ENCODE results near the gene C10orf88.
"Not testable (repeated sequence)": the region's sequence is repeated elsewhere in the genome, so short reads cannot be mapped to it uniquely, and the experiment has no call there.

The C10orf88 gene

DNA sequence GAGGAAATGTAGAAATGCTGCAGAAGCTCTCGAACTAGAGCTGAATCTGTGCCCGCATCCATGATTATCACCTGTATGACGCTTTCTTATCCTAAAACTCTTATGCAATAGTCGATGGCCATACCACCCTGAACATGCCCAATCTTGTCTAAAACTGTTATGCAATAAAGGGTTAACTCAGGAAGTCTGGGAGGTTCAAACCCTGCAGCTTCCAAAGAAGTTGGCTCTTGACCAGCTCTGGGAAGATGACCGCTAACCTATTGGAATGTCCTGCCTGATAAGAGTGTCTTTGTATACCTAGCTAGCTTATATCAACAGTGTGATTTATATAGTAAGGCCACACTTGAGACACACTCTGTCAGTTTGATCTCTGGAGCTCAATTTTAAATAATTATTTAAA is 3.4 kb upstream of the C10orf88 start:
- no peak for DNase-seq

DNA sequence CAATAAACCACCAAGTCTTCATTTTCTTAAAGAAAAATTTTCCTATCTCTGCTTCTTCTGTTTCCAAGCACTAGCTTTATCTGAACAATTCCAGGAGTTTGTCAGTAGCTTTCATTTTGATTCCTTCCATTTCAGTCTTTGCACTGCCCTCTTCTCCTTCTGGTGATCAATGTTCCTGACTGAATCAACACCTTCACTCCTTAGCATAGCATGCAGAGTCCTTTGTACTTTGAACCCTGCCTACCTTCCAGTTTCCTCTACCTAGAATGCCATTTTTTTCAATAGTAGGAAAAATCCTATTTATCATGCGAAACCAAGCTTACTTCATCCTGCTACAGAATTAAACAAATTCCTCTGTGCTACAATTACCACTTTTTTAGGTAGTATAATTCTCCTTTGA is 1.9 kb upstream of the C10orf88 start:
- DNase-seq: no peak

DNA sequence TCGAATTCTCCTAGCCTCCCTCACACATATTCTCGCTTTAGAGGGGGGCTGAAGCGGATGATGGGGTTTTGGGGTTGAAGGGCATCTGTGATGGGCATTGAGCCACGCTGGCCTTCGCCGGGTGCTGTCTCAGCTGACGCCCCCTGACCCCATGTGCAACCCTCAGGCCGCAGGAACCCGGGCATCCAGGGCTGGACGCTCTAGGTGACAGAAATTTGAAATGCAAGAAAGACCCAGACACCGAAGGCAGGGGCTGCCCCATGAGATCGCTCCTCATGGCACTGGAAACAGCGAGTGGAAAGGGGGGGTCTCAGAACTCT is 664 bp upstream of the C10orf88 start:
- DNase-seq: no peak

DNA sequence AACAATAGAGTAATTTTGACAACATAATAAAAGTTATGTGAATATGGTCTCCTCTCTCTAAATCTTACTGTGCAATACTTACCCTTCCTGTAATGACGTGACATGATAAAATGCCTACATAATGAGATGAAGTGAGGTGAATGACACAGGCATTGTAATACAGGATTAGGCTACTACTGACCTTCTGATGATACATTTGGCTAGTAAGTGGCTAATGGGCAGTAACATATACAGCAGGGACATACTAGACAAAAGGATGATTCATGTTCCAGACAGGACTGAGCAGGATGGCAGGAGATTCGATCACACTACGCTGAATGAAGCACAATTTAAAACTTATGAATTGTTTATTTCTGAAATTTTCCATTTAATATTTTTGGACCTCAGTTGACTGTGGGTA is 4.7 kb downstream of the C10orf88 start:
- DNase-seq: no peak

DNA sequence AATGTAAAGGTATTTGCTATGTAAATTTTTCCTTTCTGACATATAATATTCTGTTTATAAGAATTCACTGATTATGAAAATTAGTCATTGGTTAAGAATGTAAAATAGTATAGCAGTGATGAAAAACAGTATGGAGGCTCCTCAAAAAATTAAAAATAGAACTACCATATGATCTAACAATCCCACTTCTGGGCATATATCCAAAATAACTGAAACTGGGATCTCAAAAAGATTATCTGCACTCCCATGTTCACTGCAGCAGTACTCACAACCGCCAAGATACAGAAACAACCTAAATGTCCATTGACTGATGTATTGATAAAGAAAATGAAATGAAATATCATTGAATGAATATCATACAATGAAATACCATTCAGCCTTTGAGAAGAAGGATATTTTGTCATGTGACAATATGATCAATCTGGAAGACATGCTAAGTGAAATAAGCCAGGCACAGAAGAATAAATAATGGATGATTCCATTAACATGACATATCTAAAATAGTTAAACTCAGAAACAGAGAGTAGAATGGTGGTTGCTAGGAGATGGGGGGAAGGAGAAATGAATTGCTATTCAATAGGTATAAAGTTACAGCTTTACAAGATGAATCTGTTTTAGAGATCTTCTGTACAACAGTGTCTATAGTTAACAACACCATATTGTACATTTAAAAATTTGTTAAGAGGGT is 14.0 kb downstream of the C10orf88 start:
- no peak for DNase-seq

DNA sequence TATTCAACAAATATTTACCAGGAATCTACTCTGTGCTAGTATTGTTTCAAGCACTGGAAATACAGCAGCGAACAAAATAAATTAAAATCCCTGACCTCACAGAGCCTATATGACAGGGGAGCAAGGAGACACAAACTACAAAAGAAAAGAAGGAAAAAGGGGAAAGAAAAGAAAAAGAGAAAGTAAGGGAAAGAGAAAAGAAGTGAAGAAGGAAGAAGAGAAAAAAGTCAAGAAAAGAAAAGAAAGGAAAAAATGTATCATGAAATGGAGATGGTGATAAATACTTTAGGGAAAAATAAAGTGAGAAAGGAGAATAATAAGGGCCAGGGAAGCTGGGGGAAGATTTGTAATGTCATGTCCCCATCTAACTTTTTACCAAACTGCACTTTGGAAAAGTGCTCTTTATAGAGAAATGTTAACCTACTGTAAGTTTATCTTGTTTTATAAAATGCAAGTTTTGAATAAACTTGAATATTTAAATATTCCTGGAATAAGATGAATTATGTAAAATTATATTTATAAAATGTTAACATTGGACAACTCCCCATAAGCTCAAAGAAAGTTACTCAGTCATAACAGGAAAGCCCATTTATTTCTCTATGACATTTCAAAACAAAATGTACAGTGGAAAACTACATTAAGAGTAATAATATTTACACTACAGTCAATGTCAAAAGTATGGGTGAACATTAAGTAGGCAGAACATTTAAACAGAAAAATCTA is 14.7 kb downstream of the C10orf88 start:
- DNase-seq: no peak

DNA sequence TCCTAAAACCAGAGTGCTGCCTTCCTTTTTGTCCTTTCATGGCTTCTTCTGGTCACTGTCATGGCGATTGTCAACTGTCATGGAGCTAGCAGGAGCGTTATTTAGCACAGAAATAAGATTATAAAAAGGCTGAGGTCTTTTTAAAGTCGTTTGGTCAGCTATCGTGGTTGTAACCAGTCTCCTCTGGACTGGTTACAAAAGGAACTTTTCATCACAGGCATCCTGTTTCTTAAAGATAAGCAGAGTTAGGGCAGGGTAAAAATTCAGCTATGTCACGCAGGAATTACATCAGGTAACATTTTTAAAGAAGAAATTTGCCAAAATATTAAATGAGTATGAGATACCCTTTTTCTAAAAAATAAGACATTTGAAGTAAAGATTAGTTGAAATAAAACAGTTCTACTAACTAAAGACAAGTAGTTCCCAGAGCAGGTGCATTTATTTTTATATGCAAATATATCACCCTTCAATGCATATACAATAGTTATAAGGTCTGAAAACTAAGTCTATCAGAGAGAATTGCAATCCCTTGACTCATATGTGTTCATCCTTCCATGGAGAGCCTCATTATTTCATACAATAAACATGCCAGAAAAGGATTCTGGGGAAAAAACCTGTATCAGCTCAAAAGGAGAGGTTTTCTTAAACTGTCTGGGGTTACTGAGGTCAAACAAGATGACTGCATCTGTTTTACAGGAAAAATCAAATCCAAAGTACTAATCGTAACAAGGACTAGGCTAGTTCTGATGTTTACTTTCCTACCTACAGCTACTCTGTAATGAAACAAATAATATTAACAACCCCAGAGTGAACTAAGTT is 22.7 kb downstream of the C10orf88 start:
- no peak for DNase-seq

DNA sequence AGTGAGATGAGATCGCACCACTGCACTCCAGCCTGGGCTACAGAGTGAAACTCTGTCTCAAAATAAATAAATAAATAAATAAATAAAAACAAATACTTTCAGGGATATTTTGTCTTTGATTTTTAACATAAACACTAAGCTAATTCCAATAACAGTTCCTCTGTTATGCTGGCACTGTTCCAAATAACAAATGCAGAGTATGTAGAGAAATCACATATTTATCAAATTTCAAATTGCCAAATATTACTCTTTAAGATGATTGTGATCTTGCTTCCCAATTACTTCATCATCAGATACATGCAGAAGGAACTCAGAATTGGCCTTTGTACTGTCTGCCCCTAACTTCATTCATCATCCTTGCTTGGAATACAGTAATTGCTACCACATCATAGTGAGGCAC is 23.9 kb downstream of the C10orf88 start:
- no peak for DNase-seq

DNA sequence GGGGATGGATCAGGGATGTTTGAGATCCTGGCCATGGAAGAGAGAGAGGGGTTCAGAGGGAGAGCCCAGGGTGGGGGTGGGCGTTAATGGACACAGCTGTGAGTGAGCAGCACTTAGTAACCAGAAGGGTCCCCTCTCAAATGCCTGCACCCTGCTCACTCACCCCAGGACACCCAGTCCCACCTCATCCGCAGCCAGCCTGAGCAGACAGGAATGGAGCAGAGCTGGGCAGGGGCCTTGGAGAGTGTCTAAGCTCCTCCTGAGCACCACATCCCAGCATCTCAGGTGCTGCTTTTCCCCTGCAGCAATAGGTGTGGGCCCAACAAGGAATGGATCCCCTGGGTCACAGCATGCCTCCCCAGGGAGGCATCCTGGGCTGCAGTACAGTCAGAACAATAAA is 38.3 kb downstream of the C10orf88 start:
- no peak for DNase-seq

DNA sequence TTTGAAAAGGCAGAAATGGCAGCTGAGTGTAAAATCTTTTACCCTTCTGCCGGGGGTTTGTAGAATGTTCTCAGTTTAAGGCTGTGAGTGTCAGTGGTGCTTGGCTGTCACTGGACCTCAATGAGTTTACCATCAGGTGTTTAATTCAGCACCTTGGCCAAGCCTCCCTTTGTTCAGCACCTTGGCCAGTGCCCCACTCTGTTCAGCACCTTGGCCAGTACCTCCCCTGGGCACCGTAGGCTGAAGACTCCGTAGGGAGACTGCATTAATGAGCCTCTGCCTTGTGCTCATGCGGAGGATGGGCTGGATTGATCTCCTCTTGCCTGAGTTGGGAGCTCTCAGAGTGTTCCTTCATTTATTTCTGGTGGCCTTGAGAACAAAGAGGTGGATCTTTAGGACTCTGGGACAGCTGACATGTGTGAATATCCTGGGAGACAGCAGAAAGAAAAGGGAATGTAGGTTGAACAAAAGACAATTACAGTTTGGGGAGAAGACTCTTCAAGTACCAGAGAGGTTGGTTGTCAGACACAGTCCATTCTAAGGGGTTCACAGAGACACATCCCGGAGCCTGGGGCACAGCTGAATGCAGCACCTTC is 42.0 kb downstream of the C10orf88 start:
- peak; percentile 52 for DNase-seq

DNA sequence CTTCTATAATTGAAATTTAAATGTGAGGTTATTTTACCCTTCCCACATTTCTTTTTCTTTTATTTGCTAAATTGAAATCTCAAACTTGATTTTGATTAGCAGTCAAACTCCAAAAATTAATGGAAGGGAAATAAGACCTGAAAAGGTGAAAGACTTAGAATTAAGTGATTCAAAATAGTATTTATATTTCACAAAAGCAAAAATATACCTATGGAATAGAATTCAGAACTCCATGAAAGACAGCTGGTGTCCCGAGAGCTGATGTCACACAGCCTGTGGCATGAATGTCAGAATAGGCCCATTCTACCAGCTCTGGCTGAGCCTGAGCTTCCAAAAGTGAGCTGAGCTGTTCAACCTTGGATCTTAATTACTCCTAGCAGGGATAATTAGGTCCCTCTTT is 43.7 kb downstream of the C10orf88 start, which contains the start of gene FAM24A:
Gene FAM24A, plus strand, starts transcription at position 301 of the 400 bp plus-strand sequence. CDS start 1,025 bp downstream, outside the sequence.
- DNase-seq: no peak

DNA sequence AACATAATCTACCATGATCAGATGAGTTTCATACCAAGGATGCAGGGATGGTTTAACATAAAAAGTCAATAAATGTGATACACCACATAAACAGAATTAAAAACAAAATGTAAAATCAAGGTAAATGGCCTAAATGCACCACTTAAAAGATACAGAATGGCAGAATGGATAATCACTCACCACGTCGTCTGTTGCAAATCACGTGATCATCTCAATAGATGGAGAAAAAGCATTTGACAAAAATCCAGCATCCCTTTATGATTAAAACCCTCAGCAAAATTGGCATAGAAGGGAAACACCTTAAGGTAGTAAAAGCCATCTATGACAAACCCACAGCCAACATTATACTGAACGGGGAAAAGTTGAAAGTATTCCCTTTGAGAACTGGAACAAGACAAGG is 50.2 kb downstream of the C10orf88 start:
- not testable (repeated sequence) for DNase-seq

DNA sequence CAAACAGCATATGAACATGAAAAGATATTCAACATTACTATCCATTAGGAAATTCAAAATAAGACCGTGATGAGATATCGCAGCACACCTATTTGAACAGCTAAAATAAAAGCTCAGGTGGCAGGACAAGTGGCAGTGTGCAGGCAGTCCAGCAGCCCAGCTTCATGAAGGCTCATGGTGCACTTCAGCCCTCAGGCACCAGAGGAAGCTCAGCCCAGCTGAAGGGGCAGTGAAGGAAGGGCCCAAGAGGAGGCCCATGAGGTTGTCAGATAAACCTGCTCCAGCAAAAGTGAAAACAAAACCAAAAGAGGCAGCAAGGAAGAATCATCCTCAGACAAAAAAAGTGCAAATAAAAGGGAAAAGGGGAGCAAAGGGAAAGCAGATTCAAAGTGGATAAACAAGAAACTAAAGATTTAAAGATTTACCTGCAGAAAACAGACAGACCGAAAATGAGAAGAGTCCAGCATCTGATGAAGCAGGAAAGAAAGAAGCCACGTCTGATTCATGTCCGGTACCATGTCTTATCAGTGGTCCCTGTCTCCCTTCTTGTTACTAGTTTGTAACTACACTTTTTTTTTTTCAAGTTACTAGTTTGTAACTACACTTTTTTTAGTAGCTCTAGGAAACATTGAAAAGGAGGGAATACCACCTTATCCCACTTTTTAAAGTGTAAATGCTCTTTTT is 59.6 kb downstream of the C10orf88 start:
- DNase-seq: no peak

DNA sequence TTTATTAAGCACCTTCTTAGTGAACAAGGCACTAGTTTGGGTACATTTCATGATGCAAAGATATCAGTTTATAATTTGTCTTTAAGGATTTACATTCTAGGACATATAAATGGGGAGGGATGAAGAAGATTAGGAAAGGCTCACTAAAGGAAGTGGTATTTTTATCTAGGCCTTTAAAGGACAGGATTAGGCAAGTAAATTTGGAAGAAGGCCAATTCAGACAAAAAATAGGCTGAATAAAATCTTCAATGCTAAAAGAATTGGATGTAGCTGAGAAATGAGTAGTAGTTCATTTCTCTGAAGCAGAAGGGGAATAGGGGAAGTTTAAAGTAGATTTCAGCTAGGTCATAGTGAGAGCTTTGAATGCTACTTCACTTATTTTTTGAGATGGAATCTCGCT is 69.9 kb downstream of the C10orf88 start:
- DNase-seq: no peak

DNA sequence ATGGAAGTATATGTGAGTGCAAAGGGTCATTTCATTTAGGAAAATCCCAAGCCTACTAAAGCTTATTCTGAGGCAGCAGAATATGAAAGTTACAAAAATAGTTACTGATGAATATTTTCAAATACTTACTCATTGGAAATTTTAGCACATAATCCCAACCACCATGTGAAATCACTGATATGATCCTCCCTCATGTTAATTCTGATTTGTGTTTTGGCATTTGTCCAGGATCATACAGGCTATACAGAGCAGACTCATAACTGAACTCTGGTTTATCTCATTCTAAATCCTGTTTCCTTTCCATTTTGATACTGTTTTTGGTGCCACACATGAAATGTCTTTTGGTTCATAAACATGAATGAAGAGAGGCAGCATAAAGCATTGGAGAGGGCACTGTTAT is 71.3 kb downstream of the C10orf88 start:
- DNase-seq: no peak
